ENCODE results near the gene MEF2C.

Gene MEF2C

GRCh38 chr5:88819301-88819999 lies 63.5 kb downstream of the MEF2C start:
- intact Hi-C loops (cut with DNase I; ENCODE audit: low total_unique reads), result no loop called here
- H3K4me3 ChIP-seq, result no peak overlapping the region

DNA sequence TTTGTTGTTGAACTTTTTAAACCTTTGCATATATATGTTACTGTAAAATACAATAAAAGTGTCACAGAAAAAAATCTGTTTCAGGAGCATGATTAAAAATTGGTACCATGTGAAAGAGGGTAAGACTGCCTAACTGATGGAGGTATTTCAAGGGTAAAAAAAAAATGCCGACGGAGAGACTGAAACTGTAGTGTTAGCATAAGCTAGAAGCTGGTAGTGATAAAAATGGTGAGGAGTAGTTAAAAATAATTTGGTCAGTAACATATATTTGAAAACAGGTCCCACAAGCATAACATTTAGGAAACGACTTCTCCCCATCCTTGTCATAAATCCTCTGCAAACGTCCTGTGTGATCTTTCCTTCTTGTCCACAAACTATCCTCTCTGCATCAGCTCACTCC lies 64.7 kb downstream of the MEF2C start:
- H3K4me1 ChIP-seq, result peaks cover 0 to 75% (median 3%) of the 10 kb centered on the region in 4 donors
- intact Hi-C loops (cut with DNase I; ENCODE audit: low total_unique reads), result no loop called here

More at GRCh38 chr5:88819301-88819999, 63.5 kb downstream of the MEF2C start:
- Histone ChIP-seq H3K27ac (no peak overlapping the region), H3K9me3 (no peaks in the 10 kb centered on the region), H3K4me1 (peaks cover 0 to 73% (median 5%) of the 10 kb centered on the region in 4 donors), H3K36me3 (peaks cover 0 to 17% (median 4%) of the 10 kb centered on the region in 3 donors), H3K27me3 (no peaks in the 10 kb centered on the region)
- DNase-seq, result no peak
- TF ChIP-seq, protein P1, sequence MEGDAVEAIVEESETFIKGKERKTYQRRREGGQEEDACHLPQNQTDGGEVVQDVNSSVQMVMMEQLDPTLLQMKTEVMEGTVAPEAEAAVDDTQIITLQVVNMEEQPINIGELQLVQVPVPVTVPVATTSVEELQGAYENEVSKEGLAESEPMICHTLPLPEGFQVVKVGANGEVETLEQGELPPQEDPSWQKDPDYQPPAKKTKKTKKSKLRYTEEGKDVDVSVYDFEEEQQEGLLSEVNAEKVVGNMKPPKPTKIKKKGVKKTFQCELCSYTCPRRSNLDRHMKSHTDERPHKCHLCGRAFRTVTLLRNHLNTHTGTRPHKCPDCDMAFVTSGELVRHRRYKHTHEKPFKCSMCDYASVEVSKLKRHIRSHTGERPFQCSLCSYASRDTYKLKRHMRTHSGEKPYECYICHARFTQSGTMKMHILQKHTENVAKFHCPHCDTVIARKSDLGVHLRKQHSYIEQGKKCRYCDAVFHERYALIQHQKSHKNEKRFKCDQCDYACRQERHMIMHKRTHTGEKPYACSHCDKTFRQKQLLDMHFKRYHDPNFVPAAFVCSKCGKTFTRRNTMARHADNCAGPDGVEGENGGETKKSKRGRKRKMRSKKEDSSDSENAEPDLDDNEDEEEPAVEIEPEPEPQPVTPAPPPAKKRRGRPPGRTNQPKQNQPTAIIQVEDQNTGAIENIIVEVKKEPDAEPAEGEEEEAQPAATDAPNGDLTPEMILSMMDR (IDR thresholded peaks at IDR 0.05), result no peak

GRCh38 chr5:88816195-88816594 lies 66.8 kb downstream of the MEF2C start:
- Histone ChIP-seq H3K9me3 (no peaks in the 10 kb centered on the region), H3K36me3 (peaks cover 0 to 2% (median 0%) of the 10 kb centered on the region in 3 donors), H3K4me1 (peaks cover 0 to 81% (median 2%) of the 10 kb centered on the region in 4 donors), H3K27ac (no peak overlapping the region), H3K4me3 (no peak overlapping the region), H3K27me3 (no peaks in the 10 kb centered on the region)
- TF ChIP-seq, protein P1 (IDR thresholded peaks at IDR 0.05), result no peak
- intact Hi-C loops (cut with DNase I; ENCODE audit: low total_unique reads), result no loop called here
- no peak for DNase-seq

More for the DNA sequence above, 64.7 kb downstream of the MEF2C start:
- no peaks in the 10 kb centered on the region for H3K9me3 ChIP-seq
- no peak overlapping the region for H3K27ac ChIP-seq
- DNase-seq, result no peak
- no peak overlapping the region for H3K4me3 ChIP-seq
- H3K27me3 ChIP-seq, result no peaks in the 10 kb centered on the region
- TF ChIP-seq, protein P1 (IDR thresholded peaks at IDR 0.05), result no peak
- peaks cover 0 to 17% (median 4%) of the 10 kb centered on the region in 3 donors for H3K36me3 ChIP-seq

DNA sequence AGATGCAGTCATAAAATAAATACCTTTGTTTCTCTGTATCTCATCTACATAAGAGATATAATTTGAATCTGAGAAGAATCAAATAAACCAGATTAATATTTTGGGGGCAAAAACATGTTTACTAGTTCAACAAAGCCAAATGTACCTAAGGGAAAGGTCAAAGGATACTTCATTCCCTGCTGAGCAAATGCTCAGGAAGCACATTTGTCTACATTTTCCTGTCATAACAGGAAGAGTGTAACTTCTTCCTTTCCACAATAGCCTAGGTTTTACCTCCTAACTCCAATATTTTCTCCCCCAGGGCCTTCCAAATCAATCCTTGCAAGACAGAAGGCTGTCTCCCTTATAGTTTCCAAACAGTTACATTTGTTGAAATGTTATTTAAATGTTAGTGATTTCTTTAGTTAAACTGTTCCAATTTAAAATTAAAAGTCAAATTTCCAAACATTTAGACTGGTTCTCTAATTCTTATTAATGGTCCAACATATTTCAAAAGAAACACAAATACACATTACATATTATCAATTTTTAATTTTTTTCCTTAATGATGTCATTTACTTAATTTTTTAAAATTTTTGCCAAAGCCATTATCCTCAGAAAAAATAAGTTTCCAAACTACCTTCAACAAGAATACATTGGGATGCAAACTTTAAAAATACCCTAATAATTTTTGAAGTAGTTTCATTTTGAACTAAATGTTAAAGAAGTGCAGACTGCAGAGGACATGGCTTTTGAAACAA lies 67.8 kb downstream of the MEF2C start:
- no peak for DNase-seq
- TF ChIP-seq, protein P1 (IDR thresholded peaks at IDR 0.05), result no peak
- Histone ChIP-seq H3K36me3 (no peaks in the 10 kb centered on the region), H3K4me1 (peaks cover 0 to 81% (median 2%) of the 10 kb centered on the region in 4 donors), H3K27me3 (no peaks in the 10 kb centered on the region), H3K9me3 (no peaks in the 10 kb centered on the region), H3K27ac (no peak overlapping the region), H3K4me3 (no peak overlapping the region)
- intact Hi-C loops (cut with DNase I; ENCODE audit: low total_unique reads), result no loop called here

DNA sequence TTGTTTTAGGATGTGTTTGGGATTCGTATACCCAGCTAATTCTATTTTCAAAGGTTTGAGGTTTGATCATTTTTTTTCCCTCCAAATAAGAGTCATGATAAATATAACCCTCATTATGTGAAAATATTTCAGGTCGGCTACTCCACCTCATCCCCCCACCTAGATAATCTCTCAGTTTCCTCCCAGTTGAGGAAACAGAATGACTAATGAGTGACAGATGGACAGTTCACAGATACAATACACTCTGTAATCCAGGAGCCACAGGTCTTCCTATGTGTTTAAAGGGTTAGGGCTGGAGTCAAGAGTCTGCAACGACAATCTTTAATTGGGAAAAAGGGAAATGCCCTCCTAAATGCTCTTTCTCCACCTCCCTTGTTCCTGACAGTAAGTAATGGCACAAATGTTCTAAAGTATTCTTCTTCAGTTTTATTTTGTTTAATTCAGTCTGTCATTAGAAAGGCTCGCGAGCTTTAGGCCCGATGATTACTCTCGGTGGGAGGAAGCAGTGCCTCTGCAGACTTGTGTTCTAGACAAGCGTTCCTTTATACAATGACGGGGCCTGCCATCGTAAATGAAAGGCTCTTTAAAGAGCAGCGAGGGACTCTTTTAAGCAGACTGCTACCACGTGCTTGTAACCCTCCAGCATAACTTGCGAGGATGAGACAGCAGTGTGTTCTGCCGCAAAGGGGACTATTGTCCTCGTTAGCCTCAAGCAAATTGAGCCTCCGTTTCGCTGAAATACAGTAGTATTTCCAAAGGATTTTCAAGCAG lies 69.0 kb downstream of the MEF2C start:
- TF ChIP-seq, protein P1 (IDR thresholded peaks at IDR 0.05), result no peak
- Histone ChIP-seq H3K4me3 (no peak overlapping the region), H3K27ac (no peak overlapping the region), H3K4me1 (peaks cover 0 to 80% (median 2%) of the 10 kb centered on the region in 4 donors), H3K27me3 (no peaks in the 10 kb centered on the region), H3K9me3 (no peaks in the 10 kb centered on the region), H3K36me3 (no peaks in the 10 kb centered on the region)
- intact Hi-C loops (cut with DNase I; ENCODE audit: low total_unique reads), result no loop called here
- DNase-seq, result no peak
